GM21529 (cell line): ENCODE data around the gene RRBP1.
"Not testable (repeated sequence)": the region's sequence is repeated elsewhere in the genome, so short reads cannot be mapped to it uniquely, and the experiment has no call there.

Experiments
- ATAC-seq: cut with Tn5 transposase; IDR thresholded peaks from one replicate; pipeline ENCODE4 v1.9.1; 2021; ENCODE audit not compliant: unreplicated experiment

The RRBP1 gene

DNA sequence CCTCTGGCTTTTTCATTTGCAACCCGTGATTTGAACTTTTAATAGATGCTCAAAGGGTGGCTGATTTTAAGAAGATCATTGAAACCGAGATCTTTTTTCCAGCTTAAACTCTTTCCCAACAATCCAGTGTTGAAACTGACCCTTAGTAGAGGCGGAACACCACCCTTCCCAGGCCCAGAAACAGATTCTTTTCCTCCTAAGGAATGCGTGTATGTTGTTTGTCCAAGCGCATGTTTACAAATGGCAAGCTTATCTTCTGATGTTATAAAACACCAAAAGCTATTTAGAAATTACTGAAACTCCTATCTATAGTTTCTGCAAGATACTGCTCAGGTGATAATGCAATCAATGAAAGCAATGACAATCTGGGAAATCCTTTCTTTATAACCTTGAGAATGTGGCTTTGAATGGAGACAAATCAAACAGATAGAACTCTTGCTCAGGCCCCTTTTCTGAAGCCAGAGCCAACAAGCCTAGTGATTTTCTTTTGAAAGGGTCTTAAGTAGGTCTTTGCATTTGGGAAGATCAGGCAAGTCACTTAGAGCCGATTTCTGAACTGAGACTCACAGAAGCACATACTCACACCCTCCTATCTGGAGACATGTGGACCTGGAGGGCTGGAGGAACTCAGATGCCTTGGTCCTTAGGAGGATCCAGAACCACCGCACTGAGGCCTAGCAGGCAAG, 26.8 kb upstream of the RRBP1 start:
- ATAC-seq: no peak

DNA sequence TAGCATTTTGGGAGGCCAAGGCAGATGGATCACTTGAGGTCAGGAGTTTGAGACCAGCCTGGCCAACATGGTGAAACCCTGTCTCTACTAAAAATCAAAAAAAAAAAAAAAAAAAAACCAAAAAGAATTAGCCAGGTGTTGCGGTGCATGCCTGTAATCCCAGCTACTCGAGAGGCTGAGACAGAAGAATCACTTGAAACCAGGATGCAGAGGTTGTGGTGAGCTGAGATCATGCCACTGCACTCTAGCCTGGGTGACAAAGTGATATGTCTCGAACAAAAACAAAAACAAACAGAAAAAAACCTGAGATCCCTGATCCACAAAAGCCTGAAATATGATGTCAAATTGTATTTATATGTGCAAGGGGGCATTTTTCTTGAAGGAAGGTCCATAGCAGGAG, 25.9 kb upstream of the RRBP1 start:
- ATAC-seq: not testable (repeated sequence)

DNA sequence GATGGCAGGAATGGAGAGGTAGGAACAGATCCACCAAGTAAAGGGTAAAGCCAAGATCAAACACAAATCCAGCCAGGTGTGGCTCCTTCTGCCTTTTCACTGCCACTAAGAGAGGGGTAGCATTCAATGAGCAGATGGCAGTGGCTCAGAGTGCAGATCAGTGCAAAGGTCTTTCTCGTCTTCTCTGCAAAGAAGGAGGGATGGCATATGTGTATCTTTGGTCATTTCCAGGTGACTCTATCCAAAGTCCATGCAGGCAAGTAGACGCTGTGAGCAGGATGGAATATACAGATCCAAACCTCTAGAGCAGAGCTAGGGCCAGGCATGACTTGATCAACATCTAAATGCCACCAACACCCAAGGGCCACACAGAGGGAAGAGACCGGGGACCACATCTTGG, 24.6 kb upstream of the RRBP1 start:
- no peak for ATAC-seq

DNA sequence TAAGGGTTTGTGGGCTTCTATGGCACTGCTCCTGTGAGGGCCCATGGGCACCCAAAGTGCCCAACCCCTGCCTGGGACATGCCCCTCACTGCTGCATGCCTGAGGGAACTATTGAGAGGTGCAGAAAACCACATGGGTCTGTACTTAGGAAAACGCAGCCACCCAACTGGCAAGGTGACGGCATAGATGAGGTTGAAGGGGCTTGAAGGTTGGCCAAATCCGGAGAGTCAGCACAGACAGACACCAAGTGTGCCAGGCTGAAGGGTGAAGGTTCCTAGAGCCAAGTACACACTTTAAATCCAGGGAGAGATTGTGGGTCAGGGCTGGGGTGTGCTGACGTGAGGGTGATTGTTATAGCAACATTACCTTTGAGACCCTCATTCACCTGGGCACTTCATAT, 23.9 kb upstream of the RRBP1 start:
- ATAC-seq: no peak

DNA sequence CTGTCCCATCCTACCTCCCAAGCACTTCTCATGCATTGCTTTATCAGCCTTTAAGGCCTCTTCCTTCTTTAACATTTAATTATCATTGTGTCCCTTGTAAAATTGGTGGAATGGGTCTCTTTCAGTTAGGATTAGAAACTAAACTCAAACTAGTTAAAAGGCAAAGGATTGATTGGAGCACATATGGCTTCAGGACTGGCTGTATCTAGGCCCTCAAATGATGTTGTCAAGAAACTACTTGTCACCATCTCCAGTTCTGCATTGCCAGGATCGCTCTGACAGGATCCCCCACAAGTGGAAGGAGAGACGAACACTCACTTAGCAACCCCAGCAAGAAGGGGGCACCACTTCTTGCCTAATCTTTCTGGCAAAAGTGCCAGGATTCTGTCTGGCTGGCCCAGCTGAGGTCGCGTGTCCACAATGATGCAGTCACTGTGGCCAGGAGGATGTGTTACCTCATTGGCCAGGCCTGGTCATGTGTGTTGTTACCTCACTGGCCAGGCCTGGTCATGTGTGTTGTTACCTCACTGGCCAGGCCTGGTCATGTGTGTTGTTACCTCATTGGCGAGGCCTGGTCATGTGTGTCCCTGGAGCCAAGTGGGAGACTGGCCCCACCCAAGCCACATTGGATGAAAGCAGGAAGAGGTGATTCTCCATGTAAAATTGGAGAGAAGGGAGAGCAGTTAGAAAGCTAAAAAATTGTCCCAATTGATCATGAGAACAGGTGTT, 22.7 kb upstream of the RRBP1 start:
- ATAC-seq: no peak

DNA sequence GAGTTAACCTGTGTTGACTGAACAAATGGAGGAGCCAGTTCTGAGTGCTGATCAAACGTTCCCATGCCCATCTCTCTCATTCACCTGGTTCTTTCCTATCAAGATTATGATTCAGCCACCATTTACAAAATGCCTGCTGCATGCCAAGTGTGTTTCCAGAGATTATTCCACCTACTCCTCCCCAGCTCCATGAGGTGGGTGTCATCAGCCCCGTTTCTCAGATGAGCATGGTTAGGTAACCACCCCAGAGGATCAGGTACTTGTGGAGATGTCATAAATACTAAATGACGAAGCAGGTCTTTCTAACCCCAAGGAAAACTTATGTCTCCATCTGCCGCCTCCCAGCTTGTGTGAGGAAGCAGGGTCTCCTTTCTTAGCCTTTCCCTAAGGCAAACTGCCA, 19.8 kb upstream of the RRBP1 start:
- ATAC-seq: no peak

DNA sequence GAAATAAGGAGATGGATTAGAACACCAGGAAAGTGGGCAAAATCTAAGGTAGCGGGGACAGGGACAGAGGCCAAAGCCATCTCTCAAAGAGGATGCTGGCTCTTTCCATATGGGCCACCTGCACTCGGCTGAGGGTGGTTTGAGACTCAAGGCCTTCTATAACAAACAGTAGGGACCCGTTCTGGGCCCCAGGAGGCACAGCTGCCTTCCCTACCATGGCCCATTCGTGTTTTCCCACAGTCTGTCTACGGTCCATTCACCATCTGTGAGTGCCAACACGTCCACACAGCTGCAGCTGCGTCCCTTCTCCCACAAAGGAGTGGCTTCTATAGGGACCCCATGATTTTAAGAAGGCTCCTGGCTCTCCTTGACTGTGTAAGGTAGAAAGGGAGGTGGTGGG, 18.6 kb upstream of the RRBP1 start:
- ATAC-seq: no peak

DNA sequence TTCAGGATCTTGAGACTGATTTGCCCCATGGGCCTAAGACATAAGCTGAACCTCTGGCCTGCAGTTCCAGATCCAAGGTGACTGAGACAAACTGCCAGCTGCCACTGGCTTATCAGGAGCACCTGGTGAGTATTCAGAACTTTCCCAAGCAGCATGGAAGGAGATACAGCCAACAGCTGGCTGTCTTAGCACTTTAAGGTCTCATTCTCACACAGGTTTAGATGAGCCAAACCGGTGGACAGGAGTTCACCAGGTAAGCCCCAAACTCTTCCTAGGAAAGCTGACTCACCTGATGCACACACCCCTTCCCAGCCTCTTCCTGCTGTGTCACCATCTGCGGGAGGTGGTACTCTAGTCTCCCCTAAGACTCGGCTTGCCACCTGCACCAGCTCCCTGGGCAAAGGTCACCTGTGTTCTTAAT, 17.9 kb upstream of the RRBP1 start, which contains the start of gene BANF2:
TSS of gene BANF2 (plus strand) at position 36 of the 421 bp plus-strand sequence. CDS start 25,060 bp downstream, outside the sequence.
- ATAC-seq: no peak

DNA sequence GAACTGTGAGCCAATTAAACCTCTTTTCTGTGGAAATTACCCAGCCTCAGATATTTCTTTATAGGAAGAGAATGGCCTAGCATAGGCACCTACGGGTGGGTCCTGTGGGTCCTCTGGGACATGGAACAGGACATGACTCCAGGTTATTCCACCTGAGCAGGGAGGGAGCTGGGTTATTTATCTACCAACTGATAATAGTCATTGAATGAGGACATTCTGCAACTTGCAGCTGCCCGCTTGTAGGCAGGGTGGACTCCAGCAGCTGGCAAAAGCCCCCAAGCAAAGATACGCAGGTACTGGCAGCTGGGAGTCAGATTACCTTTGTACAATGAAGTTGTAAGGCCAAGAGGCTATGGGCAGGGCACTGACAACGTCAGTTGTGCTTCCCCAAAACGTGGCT, 16.3 kb upstream of the RRBP1 start:
- ATAC-seq: no peak

DNA sequence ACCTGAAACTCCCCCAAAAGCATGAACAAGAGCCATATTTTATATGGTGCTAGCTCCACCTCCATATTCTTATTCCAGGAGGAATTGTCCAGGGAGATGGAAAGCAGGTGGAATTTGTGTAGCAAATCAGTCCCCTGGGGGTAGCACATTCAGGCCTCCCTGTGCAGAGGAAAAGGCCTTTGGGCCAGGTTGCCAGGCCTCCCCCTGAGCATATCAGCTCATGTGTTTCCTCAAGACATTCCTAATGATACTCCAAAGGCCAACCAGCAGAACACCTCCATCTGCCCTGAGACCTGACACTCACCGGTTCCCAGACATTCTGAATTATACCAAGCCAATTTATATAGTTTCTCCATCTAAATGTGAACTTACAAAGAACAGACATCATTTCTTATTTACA, 15.1 kb upstream of the RRBP1 start:
- ATAC-seq: no peak

DNA sequence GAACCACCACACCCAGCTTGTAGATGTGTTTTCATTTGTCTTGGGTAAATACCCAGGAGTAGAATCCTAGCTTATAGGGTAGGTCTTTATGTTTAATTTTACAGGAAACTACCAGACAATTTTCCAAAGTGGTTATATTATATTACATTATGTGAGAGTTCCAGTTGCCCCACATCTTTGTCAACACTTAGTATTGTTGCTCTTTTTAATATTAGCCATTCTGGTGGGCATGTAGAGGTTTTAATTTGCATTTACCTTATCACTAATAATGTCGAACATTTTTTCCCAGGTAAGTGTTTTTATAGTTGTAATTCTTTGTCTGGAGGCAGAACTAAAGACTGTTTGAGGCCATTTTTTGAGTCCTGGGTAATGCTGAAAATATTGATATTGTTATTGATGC, 14.2 kb upstream of the RRBP1 start:
- ATAC-seq: no peak

DNA sequence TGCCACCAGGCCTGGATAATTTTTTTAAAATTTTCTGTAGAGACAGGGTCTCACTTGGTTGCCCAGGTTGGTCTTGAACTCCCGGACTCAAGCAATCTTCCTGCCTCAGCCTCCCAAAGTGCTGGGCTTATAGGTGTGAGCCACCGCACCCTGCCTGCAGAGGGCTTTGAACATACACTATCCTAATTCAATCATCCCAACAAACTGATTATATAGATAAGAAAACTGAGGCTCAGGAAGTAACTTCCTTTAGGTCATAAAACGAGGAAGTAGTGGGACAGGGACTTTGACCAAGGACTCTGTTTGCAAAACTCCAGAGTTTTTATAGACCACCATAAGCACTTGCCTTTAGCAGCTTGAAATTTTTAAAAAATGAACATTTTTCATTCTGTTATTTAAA, 12.7 kb upstream of the RRBP1 start:
- ATAC-seq: no peak

DNA sequence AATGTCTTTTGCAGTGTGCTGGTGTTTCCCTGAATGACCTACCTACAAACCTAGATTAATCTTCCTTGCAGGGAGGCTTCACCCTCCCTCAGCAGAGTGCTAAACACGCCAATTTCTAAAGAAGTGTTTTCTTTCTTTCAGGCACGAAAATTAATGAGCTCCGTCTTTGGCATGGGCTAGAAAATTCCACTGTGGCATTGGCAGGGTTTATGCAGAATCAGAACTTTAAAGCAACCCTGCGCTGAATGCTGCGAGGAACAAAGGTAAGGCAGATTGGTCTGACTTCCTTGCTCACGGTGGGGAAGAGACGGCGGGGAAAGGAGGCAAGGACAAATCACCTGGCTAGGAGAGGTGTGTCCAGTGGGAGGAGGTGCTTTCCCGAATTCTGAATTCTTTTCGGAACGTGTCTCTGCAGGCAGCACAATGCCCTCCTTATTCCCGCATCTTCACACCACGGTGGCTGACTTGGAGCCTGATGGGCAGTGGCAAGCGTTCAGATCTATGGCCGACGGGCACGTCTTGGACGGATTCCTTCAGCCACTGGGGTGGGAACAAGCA, 11.5 kb upstream of the RRBP1 start:
- no peak for ATAC-seq

DNA sequence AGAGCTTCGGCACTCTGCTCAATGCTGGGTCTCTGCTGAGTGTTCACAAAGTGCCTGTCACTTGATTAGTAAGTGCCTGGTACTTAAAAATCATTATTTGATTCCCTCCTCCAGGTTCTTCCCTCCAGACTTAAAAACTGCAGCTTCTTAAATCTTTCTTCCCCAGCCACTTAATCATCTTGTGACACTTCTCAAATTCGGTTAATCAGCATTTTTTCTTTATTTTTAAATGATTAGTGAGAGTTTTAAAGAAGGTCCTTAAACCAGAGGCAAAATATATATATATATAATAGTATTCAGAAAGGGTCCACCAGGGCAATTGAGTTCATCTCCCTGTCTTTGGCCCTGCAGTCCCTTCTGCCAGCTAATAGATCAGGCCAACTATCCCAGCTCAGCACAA, 9.7 kb upstream of the RRBP1 start:
- ATAC-seq: no peak

DNA sequence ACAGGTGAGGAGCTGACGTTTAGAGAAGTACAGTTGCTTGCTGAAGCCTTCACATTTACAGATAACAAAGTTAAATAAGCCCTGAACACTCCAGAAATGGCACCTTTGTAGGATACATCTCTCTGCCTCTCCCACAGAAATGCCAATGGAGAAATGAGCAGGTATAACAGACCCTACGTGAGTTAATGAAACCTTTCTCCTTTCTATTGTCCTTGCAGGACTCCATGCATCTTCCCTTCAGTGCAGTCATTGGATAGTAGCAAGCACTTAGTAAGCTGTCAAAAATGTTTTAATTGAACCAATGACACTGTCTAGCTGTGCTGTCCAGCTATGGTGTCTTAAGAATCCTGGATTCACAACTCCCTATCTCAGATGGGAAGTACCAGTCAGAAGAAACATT, 8.1 kb upstream of the RRBP1 start:
- ATAC-seq: no peak

DNA sequence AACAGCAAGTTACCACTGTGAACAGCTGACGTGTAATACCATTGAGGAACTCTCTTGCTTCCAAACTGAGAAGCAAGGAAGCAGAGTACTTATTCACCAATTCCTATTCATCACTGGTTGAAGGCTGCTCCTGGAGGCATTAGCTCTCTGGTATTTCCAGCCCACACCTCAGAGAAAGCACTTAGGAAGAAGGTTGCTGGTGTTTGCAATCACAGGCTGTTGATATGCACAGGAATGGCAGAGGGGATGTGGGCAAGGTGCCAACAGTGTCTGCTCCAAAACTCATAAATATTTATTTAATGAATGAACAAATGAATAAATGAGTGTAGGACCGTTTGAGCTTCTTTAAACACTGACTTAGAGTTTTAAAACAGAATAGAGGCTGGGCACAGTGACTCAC, 6.9 kb upstream of the RRBP1 start:
- ATAC-seq: no peak

DNA sequence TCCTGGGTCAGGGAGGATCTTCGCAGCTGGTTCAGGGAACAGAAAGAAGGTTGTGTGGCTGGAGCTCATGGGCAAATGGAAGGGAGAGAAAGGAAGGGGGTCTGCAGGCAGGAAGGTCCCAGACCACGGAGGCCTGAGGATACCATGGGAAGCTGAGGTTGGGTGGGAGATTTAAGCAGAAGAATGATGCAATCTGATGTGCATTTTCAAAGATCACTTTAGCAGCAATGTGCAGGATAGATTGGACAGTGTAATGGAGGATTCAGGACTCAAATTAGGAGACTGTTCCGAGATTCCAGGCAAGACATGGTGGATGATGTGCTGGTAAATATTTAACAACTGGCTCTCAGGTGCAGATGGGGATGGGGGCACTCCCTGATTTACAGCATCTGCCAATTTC, 5.8 kb upstream of the RRBP1 start:
- no peak for ATAC-seq

DNA sequence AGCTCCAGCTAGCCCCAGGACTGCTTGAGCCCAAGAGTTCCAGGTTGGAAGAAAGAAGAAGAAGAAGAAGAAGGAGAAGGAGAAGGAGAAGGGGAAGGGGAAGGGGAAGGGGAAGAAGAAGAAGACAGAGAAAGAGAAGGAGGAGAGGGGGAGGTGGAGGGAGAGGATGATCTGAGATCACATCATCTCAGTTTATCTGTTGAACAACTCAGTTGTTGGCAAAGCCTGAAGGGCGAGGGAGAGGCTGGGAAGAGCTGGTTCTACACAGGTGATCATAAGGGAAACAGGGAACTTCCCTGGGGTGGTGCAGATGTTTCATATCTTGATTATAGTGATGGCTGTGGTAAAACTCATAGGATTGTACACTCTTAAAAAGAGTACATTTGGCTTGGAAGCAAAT, 3.1 kb upstream of the RRBP1 start:
- no peak for ATAC-seq

DNA sequence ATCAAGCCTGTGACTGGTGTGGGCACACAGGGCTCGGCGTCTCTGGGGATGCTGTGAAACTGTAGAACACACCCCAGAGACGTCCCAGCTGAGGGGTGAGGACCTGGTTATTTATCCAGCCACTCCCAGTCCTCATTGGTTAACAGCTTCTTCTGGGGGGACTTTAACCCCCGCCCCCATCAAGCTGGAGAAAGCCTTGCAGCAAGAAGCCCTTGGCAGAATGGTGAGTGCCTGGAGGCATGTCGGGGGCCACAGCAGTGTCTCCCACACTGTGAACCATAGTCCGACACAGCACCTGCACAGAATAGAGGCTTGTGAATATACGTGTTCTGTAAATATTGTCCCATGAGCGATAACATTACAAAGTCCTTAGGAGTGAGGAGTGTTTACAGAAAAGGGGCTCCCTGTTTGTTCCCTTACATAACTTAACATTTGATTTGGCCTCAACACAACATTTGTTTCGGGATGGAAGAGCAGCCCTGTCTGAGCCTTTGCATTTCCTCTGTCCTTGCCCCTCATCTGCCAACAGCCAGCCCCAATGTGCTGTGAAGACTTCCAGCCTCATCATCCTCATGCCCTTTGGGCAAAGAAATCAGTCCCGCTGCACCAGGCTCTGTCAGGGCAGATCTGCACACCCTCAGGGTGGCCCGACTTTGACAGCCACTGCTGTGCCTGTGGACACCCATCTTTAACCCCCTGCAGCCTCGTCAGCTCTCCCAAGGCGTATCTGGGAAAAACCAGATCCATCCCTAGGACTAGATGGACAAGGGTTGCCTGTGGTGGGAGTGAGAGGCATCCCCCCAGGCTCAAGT, 2.2 kb upstream of the RRBP1 start:
- no peak for ATAC-seq

DNA sequence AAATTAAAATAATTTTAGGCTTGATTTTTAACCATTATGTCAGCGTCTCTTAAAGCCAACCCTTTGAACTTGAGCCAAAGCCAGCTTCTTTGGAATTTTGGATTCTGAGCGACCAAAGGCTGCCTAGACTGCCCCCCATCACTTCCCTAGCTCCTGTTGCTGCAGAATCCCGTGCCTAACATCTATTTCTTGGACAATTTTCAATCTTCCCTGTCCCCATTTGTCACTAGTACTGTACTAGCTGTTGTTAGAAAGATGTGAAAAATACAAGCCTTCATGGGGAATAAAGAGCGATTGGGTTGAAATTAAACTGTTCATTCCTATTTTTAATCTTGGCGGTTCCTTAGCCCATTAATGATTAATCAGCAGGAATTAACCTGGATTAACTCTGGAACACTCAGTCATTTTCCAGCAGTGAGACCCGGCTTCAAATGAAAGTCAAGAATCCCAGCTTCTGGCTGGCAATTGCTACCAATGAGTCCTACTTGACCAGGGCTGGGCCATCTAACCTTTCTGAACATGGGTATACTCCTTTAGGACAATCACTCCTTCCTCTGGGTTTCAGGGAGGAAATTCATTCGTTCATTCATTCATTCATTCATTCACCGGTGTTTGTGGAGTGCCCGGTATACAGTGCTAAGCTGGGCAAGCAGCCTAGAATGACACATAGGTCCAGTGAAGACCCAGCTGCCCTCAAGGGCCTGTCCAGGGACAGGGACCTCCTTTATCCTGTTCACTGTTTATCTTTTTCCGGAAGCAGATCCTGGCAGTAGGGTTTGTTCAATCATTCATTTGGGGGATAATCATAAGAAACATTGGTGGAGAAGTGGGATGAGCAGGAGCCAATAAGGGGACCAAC, 1.4 kb upstream of the RRBP1 start:
- ATAC-seq: no peak

DNA sequence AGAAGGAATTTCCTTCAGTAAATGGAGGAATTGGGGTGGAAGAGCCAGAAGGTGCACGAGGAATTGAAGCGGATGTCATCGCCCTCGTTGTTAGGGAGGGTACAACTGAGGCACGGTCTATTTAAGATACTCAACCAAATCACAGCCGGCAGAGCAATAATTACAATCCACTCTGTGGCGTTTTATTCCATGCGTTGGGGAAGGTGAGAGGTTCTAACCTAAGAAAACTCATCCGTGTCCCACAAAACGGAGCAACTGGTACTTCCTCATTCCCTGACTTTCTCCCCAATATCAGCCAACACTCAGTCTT, 802 bp upstream of the RRBP1 start:
- ATAC-seq: no peak
